K562 (cell line): Measurements from ENCODE around the gene KCNJ4.
"Not testable (repeated sequence)": the region's sequence is repeated elsewhere in the genome, so short reads cannot be mapped to it uniquely, and the experiment has no call there.

Source experiments
- EP300 ChIP-seq: IDR thresholded peaks from 2 replicates; pipeline ENCODE4 v1.6.1; 2012; ENCODE audit warnings: low read length, improper control_type of control experiment
- NR2C1 ChIP-seq, 2 experiments: fragments of 450-650 bp; IDR thresholded peaks; 2 replicates each; pipeline ENCODE4 v1.6.1; 2017; ENCODE audit warnings: mild to moderate bottlenecking in 2 of 2, antibody characterized with exemption in 1 of 2, inconsistent platforms in 1 of 2, missing compliant biosample characterization in 1 of 2, missing genetic modification characterization in 1 of 2
- POLR2A ChIP-seq: fragments of 450-650 bp; conservative IDR thresholded peaks from 2 replicates; pipeline ENCODE4 v1.6.1; 2016
- POLR2AphosphoS5 ChIP-seq: IDR thresholded peaks from 2 replicates; pipeline ENCODE4 v1.6.1; 2011; ENCODE audit warnings: mild to moderate bottlenecking, low read depth, low read length, moderate library complexity; ENCODE audit not compliant: control insufficient read depth, insufficient read depth
- TF ChIP-seq, protein P1 (sequence below), 3 experiments: IDR thresholded peaks in 2 of 3; conservative IDR thresholded peaks in 1 of 3; 2 replicates each; pipeline ENCODE4 v1.5.1; 2011 to 2012; ENCODE audit warnings: low read length in 3 of 3, mild to moderate bottlenecking in 3 of 3, control low read depth in 2 of 3, improper control_type of control experiment in 1 of 3, inconsistent platforms in 1 of 3, low read depth in 1 of 3, mixed read lengths in 1 of 3, moderate library complexity in 1 of 3; ENCODE audit not compliant: insufficient read depth in 2 of 3
- TF ChIP-seq, protein P2 (sequence below): sonication (generic); formaldehyde crosslinking; IDR thresholded peaks from 2 replicates; pipeline ENCODE4 v1.9.0; 2022; ENCODE audit warnings: mild to moderate bottlenecking, missing genetic modification reagents

- TF ChIP-seq NR2C1 (IDR thresholded peaks at IDR 0.05); NR2C1 (tag; IDR thresholded peaks at IDR 0.05); POLR2A; POLR2AphosphoS5; EP300: not testable (repeated sequence)
- TF ChIP-seq, protein P1, sequence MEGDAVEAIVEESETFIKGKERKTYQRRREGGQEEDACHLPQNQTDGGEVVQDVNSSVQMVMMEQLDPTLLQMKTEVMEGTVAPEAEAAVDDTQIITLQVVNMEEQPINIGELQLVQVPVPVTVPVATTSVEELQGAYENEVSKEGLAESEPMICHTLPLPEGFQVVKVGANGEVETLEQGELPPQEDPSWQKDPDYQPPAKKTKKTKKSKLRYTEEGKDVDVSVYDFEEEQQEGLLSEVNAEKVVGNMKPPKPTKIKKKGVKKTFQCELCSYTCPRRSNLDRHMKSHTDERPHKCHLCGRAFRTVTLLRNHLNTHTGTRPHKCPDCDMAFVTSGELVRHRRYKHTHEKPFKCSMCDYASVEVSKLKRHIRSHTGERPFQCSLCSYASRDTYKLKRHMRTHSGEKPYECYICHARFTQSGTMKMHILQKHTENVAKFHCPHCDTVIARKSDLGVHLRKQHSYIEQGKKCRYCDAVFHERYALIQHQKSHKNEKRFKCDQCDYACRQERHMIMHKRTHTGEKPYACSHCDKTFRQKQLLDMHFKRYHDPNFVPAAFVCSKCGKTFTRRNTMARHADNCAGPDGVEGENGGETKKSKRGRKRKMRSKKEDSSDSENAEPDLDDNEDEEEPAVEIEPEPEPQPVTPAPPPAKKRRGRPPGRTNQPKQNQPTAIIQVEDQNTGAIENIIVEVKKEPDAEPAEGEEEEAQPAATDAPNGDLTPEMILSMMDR (IDR thresholded peaks at IDR 0.05 in 2 of 3, conservative IDR thresholded peaks at IDR 0.05 in 1 of 3; ENCODE audit: insufficient read depth in 2 of 3, low read depth in 1 of 3, low read length in 3 of 3), result not testable (repeated sequence)
- TF ChIP-seq, protein P2, sequence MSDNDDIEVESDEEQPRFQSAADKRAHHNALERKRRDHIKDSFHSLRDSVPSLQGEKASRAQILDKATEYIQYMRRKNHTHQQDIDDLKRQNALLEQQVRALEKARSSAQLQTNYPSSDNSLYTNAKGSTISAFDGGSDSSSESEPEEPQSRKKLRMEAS (CRISPR knock-in tag), result not testable (repeated sequence)
Observed at GRCh38 chr22:38381371-38381770, 73.6 kb downstream of the KCNJ4 start.
